ENCODE measurements around the gene MGAT4A. TPM values are rescaled to one million over a fixed set of nuclear protein-coding genes. Genes with fewer than 3 reads are reported as not detected.

The MGAT4A gene
- polyA plus RNA-seq, 2 of the 4 experiments (the other 2 are of a cell fraction) = 0.61 to 2.6 TPM

GRCh38 chr2:98692090-98693054 lies 38.6 kb downstream of the MGAT4A start:
- H3K27ac ChIP-seq = no peak overlapping the region
- H3K4me2 ChIP-seq = no peak overlapping the region
- DNase-seq (ENCODE audit: low read depth in 1 of 2, low spot score in 1 of 2) (no peak), FAIRE-seq (no peak), ATAC-seq (no peak)
- no peaks in the 10 kb centered on the region for H3K4me1 ChIP-seq
- ChIA-PET POLR2A (no interaction called here), CTCF (no interaction called here)
- TF ChIP-seq PHF8 (IDR thresholded peaks at IDR 0.05; ENCODE audit: borderline replicate concordance, low read depth) (no peak), POLR2AphosphoS2 (conservative IDR thresholded peaks at IDR 0.05; ENCODE audit: low read length) (no peak), REST (IDR thresholded peaks at IDR 0.05) (no peak), SMC3 (IDR thresholded peaks at IDR 0.05) (no peak), HDAC2 (IDR thresholded peaks at IDR 0.05) (no peak), EHMT2 (IDR thresholded peaks at IDR 0.05; ENCODE audit: low read depth) (no peak), HOXB5 (CRISPR knock-in tag; IDR thresholded peaks at IDR 0.05) (no peak), CBX8 (IDR thresholded peaks at IDR 0.05) (no peak), ELK1 (IDR thresholded peaks at IDR 0.05; ENCODE audit: low read depth, low read length) (no peak), USF2 (IDR thresholded peaks at IDR 0.05) (no peak), MAFK (IDR thresholded peaks at IDR 0.05; ENCODE audit: partially characterized antibody) (no peak), HEYL (CRISPR knock-in tag; IDR thresholded peaks at IDR 0.05) (no peak)
- no peak overlapping the region for H3K4me3 ChIP-seq
- H3K9me3 ChIP-seq = no peaks in the 10 kb centered on the region
- 66% methylated on average over 7 of the region's 7 CpGs for WGBS (ENCODE audit: missing lambda C conversion rate)

GRCh38 chr2:98691303-98691702 lies 39.6 kb downstream of the MGAT4A start:
- ATAC-seq (no peak), FAIRE-seq (no peak), DNase-seq (ENCODE audit: low read depth in 1 of 2, low spot score in 1 of 2) (no peak)
- no peak overlapping the region for H3K4me2 ChIP-seq
- H3K4me1 ChIP-seq = no peaks in the 10 kb centered on the region
- 72% methylated on average over 3 of the region's 3 CpGs for WGBS (ENCODE audit: missing lambda C conversion rate)
- no peak overlapping the region for H3K4me3 ChIP-seq
- H3K27ac ChIP-seq = no peak overlapping the region
- TF ChIP-seq NFE2L2 (conservative IDR thresholded peaks at IDR 0.05; ENCODE audit: low read length) = no peak
- no peak for TF ChIP-seq TP53 (CRISPR knock-in tag; IDR thresholded peaks at IDR 0.05)
- TF ChIP-seq HOXB5 (CRISPR knock-in tag; IDR thresholded peaks at IDR 0.05) = no peak
- TF ChIP-seq FOSB (CRISPR knock-in tag; IDR thresholded peaks at IDR 0.05) = no peak
- TF ChIP-seq POLR2A (IDR thresholded peaks at IDR 0.05; ENCODE audit: low read length) = no peak
- no peak for TF ChIP-seq HOXB13 (CRISPR knock-in tag; IDR thresholded peaks at IDR 0.05; ENCODE audit: low read depth)
- no peak for TF ChIP-seq ZSCAN20 (CRISPR knock-in tag; IDR thresholded peaks at IDR 0.05)
- no peak for TF ChIP-seq ZFP36 (IDR thresholded peaks at IDR 0.05; ENCODE audit: borderline replicate concordance, partially characterized antibody)
- TF ChIP-seq ESRRA (IDR thresholded peaks at IDR 0.05; ENCODE audit: borderline replicate concordance, low read length) = no peak
- no peak for TF ChIP-seq KDM5A (IDR thresholded peaks at IDR 0.05)
- TF ChIP-seq TFCP2L1 (CRISPR knock-in tag; IDR thresholded peaks at IDR 0.05) = no peak
- no peak for TF ChIP-seq HOXA7 (CRISPR knock-in tag; IDR thresholded peaks at IDR 0.05)
- no peak for TF ChIP-seq MAZ (IDR thresholded peaks at IDR 0.05; ENCODE audit: borderline replicate concordance, low read depth, low read length)
- TF ChIP-seq CHD4 (IDR thresholded peaks at IDR 0.05; ENCODE audit: borderline replicate concordance) = no peak
- TF ChIP-seq EP300 (IDR thresholded peaks at IDR 0.05) = no peak
- no peak for TF ChIP-seq ZC3H11A (IDR thresholded peaks at IDR 0.05)
- TF ChIP-seq BCL3 (IDR thresholded peaks at IDR 0.05) = no peak
- no peaks in the 10 kb centered on the region for H3K9me3 ChIP-seq
- ChIA-PET CTCF (no interaction called here), POLR2A (no interaction called here)

Measured in A549 (cell line).